NCI-H345 treated with DMSO at 0.1 percent for 48 hours (cell line): ENCODE results near the gene CLASRP.

Experiments used
- DNase-seq: peaks from one replicate; lab custom pipeline; 2025; ENCODE audit not compliant: unreplicated experiment; lab: John Stamatoyannopoulos, UW

The CLASRP gene

GRCh38 chr19:45059258-45059965, 20.6 kb downstream of the CLASRP start:
- peak; percentile 2 for DNase-seq

GRCh38 chr19:45061965-45062364, 23.1 kb downstream of the CLASRP start:
- DNase-seq, result no peak

- no peak for DNase-seq
Measured at GRCh38 chr19:45063851-45064801, 25.3 kb downstream of the CLASRP start.

GRCh38 chr19:45066921-45067661, 28.2 kb downstream of the CLASRP start:
- no peak for DNase-seq

- DNase-seq, result no peak
Measured at GRCh38 chr19:45068041-45068440, 29.2 kb downstream of the CLASRP start.

- DNase-seq, result no peak
Measured at GRCh38 chr19:45069056-45069455, 30.2 kb downstream of the CLASRP start.

GRCh38 chr19:45070214-45070613, 31.4 kb downstream of the CLASRP start:
- no peak for DNase-seq

GRCh38 chr19:45070861-45071544, 32.2 kb downstream of the CLASRP start:
- DNase-seq, result no peak

- no peak for DNase-seq
Measured at GRCh38 chr19:45071545-45071938, 32.7 kb downstream of the CLASRP start.

GRCh38 chr19:45071969-45072790, 33.3 kb downstream of the CLASRP start:
- DNase-seq, result no peak

- no peak for DNase-seq
Measured at GRCh38 chr19:45074744-45075300, 36.0 kb downstream of the CLASRP start.

GRCh38 chr19:45075301-45076028, 36.6 kb downstream of the CLASRP start:
- no peak for DNase-seq

- DNase-seq, result no peak
Measured at GRCh38 chr19:45076029-45076850, 37.4 kb downstream of the CLASRP start, which contains the start of gene ZNF296. Gene ZNF296 (minus strand): TSS chr19:45076478. CDS start chr19:45076373, 105 bp downstream.

- no peak for DNase-seq
Measured at GRCh38 chr19:45076851-45077730, 38.2 kb downstream of the CLASRP start.

GRCh38 chr19:45078390-45079062, 39.7 kb downstream of the CLASRP start:
- no peak for DNase-seq

GRCh38 chr19:45079063-45079910, 40.4 kb downstream of the CLASRP start, which contains the start of gene GEMIN7:
Gene GEMIN7 (plus strand): TSS chr19:45079260. CDS start chr19:45090115, 10,855 bp downstream.
- peak; percentile 24 for DNase-seq
